GM19397 (cell line): ENCODE data around the gene ZNF593OS.

ENCODE experiments used
- ATAC-seq: cut with Tn5 transposase; IDR thresholded peaks from one replicate; pipeline ENCODE4 v1.9.1; 2021; ENCODE audit warnings: mild to moderate bottlenecking, moderate library complexity; ENCODE audit not compliant: unreplicated experiment

ZNF593OS gene

DNA sequence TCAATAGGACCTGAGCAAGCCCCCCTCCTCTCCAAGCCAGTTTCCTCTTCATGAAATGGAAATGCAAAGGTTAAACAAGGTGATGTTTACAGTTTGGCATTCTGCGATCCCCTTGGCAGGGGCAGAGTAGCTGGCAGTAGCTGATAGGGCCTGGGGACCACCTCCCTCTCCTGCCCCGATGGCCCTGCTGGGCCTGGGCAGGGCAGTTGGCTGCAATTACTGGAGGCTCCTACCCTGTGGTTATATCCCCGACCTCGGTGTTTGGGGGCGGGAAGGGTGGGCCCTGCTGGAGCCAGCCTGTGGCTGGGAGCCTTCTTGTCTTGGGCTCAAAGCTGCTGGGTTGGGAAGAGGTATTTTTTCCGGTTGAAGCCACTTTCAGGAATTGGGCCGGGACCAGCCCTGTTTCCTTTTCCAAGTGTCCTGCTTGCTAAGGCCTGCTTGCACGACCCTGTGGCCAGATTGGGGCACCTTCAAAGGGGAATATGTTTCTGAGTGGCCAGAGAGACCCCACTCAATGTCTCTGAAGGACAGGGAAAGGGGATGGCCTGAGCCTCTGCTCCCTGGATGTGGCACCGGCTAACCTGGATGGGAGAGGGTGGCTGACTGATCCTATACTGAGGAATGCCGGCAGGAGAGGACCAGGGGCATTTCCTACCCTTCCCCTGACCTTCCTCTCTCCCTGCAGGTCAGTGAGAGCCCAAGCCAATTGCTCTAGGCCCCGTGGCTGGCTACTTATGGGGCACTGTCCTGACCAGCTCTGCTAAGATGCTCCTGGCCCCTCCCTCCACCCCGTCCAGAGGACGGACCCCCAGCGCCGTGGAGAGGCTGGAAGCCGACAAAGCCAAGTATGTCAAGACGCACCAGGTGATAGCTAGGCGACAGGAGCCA, 10.9 kb downstream of the ZNF593OS start:
- no peak for ATAC-seq

DNA sequence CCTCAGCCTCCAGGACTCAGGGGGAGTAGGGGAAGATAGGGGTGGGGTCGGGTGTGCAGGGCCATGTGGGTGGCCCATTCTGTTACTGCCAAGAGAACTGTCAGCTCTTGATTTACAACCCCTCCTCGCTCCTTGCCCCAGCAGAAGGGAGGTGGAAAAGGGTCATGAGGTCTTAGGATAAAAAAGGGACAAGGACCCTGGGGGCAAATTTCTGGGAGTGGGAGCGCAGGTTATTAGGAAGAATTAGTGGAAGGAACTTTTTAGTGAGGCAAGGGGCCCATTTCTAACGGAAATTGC, 11.9 kb downstream of the ZNF593OS start:
- no peak for ATAC-seq

DNA sequence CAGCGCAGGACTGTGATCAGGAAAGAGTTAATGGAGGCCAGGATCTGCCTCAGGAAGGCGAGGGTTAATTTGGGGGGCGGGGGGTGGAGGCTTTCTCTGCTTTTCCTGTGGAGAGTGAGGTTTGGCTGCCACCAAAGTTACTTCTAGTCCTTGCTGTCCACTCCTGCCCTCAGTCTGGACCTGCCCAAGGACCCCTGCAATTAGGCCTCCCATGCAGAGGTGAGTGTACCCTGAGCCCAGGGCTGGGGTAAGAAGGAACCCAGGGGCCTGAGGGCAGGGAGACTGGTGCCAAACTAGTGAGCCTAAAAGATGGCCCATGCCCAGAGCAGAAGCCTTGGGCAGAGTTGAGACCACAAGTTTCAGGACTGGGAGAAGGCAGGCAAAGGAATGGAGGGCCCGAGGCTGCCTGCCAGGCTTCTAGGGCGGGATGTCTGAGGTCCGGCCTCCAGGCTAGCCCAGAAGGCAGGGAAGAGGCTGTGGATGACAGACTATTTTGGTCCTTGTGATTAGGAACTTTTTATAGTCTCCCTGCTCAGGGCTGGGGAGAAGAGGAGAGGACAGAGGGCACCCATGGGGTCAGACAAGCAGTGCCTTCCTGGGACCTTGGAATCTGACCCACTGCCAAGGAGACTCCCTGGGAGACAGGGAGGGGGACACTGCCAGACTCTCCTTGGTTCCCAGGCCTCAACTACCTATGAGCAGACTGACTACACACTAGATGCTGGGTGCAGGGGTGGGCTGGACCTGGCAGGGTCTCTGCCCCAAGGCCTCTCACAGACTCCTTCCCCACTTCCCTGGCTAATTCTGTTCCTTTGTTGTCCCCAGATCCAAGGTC, 12.5 kb downstream of the ZNF593OS start, which contains the start of gene FAM110D:
TSS of gene FAM110D (plus strand) at position 172 of the 835 bp plus-strand sequence. CDS start 2,213 bp downstream, outside the sequence.
- no peak for ATAC-seq

DNA sequence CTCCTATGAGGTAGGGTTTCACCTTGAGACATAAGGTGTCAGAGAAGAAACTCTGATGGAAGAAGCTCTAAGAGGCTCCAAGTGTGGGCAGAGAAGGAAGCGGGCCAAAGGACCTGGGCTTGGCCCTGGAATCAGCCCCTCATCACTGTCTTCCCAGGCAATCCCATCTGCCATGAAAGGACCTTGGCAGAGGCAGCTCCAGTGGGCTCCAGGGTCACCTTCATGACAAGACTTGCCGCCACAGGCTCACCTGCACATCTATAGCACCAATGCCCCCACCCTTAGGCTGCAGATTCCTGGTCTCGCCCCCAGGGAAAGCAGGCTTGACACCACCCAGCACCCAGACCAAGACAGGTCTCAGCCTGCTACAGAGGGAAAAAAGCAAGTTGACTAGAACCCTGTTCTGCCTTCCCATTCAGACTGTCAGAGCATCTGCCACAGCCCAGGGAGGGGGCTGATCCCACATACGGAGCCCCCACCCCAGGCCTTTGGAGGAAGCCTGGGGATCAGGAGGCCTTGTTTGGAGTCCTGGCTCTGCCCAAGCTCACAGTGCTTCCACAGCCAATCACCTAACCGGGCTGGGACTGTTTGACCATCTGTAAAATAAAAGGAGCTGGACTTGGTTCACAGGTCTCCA, 13.2 kb downstream of the ZNF593OS start:
- no peak for ATAC-seq

DNA sequence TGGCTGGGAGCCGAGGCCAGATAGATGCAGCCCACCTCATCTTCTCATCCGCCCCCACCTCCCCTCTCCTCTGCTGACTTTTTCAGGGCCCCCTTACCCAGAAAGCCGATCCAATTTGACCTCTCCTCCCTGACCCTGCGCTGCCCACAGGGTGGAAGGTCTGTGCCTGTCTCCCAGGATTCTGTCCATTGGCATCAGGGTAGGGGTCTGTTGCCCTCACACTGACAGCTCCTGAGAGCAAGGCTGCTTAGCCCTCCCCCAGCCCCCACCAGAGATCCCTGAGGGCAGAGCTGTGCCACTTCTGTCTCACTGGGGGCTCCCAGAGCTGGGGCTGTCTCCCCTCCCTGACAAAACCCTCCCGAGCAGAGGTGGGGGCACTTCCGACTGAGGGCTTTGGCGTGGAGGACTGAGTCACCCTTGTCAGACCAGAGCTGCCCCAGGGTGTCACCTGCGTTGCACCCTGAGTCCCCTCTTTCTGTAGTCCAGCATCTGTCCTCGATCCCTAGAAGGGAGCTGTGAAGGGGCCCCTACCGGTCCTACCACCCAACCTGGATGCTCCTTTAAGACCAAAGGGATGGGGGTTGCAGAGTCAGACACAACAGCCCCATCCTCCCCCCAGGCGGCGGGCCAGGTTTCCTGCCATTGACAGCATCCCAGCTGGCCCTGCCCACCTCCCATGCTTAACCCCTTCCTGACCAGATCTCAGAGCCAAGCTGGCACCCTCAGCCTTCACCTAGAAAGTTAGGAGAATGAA, 15.2 kb downstream of the ZNF593OS start:
- no peak for ATAC-seq

DNA sequence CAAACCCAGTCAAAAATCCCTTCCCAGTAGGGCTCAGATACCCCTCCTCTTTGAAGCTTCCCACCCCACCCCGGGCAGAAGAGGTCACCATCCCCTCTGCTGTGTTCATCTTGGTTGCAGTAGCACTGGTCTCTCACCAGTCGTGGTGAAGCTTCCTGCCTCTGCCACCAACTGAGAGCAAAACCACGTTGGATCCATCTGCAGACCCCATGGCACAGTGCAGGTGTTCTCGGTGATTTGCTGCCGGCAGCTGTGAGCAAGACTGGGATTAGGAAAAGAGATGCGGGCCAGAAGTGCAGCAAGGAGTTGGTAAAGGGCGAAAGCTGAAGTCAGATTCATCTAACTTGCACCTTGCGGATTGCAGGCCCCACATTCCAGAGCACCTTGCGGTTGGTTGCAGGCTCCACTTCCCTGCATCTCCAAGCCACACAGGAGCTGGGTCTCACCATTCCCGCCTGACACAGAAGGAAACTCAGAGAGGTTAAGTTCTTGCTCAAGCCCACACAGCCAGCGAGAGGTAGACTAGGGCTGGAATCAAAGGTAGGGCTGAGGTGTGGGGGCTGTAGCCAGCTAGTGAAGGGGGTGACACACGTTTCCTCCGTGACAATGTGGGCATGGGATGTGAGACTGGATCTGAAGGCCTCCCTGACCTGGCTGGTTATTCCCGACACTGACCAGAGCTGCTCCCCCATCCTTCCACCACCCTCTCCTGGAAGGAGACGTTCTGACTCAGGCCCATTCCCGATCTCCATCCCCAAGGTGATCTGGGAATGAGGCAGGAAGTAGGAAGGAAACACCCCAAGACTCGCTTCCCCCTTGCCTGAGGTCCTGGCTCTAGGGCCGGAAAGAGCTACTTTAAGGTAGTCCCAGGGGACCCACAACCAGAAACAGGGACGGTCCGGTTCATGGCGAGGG, 16.0 kb downstream of the ZNF593OS start:
- ATAC-seq, result no peak

DNA sequence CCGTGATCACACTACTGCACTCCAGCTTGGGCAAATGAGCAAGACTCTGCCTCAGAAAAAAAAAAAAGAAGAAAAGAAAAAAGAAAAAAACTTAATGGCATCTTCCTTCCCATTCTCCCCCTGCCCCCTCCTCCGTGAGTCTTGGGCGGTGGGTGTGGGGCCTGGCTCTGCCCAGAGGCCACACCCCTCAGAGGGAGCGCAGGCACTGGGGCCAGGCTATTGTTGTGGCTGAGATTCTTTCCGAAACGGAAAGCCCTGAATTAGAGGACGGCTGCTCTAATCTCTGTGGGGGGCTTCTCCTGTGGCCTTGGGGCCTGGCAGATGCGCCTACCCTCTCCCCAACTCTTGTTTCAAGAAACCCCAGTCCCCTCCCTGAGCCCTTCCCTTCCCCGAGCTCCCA, 16.9 kb downstream of the ZNF593OS start:
- ATAC-seq, result no peak

DNA sequence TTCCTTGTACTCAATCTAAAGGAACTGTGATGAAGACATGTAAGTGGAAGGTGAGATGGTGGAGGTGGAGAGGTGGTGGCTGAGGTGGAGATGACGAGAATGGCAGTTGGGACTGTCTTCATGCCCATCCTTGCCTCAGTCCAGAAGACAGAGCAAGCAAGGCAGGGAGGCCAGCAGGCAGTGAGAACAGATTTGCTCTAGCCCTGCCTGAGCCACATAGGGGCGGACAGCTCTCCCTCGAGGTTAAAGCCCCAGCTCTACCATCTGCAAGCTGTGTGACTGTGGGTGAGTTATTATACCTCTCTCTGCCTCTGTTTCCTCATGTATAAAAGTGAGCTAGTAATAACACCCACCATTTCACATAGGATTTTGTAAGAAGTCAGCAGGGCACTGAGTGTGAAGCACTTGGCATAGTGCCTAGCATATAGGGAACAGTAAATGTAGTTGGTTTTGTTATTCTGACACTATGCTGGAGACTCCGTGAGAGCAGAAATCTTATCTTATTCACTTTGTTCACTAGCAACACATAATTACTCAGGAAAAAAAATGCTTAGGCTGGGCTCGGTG, 17.6 kb downstream of the ZNF593OS start:
- no peak for ATAC-seq

DNA sequence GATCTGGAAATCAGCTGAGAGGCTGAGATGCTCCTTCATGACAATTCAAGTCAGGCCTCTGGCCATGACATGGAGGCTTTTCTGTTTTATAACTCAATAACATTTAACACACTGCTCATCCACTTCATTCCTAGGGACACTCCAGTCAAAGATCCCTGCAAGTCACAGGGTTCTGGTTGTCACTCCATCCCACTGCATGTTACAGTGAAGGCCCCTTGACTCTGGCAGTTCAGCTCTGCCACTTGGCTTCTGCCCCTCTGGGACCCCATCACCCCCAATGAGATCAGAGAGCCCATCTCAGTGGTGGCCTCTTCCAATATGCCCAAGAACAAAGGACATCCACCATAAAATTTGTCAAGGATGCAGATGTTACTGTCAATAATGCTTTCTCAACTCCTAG, 22.7 kb downstream of the ZNF593OS start:
- no peak for ATAC-seq

DNA sequence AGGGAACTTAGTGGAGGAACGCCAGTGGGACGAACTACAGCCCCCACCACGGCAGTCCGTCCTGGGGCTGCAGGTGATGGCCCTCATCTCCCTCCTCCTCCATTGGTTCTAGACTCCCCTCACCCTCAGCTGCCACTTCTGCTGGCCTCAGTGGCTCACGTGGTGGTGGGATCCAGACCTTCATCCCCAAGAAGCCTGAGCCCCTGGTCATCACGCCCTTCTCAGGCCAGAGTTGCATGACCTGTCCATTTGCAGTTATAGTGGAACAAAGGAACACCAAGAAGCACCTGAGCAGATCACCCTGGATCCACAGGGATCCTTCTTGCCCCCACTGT, 25.7 kb downstream of the ZNF593OS start:
- ATAC-seq, result no peak

DNA sequence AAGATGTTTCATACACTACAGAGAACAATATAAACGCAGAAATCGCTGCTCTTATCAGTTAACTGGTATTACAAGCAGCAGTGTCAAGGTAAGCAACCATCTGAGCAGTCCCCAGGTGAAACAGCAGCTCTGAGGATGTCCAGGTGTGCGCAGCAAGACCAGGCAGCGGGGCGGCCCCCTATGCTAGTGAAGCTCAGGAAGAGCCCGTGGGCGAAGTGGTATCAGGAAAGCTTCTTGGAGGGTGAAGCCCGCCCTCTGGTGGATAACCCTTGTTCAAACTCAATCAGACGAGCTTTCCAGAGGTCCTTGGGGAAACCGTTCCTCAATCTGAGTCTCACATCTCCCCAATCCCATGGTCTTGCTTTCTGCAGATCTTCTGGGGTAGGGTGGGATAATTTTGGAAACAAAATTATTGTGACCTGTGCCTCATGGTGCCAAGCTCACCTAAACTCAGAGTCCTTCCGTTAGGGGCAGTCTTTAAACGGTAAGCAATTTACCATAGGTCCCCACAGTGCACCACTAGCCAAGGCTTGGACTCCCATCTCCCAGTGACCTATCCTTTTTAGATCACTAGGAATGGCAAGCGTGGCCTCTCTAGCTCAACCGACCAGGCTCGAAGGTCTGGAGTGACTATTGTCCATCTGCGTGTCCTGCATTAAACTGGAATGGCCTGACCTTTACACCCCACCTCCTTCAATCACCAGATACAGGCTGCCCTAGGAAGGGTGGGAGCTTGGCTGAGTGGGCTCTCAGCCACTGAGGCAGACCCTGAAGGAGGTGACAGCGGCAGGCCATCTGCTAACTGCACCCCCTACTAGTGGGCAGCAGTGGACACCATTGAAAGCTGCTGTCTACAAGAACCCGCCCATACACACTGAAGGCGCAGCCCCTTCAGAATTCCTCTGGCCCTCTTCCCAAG, 26.3 kb downstream of the ZNF593OS start:
- ATAC-seq, result no peak

DNA sequence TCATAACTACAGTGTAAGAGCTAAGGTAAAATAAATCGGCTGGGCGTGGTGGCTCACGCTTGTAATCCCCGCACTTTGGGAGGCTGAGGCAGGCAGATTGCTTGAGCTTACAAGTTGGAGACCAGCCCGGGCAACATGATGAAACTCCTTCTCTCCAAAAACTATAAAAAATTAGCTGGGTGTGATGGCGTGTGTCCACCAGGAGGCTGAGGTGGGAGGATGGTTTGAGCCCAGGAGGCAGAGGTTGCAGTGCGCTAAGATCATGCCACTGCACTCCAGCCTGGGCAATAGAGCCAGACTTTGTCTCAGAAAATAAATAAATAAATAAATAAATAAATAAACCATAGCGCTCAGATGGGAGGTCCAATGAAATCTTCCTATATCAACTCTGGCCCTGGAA, 29.5 kb downstream of the ZNF593OS start:
- ATAC-seq, result no peak

DNA sequence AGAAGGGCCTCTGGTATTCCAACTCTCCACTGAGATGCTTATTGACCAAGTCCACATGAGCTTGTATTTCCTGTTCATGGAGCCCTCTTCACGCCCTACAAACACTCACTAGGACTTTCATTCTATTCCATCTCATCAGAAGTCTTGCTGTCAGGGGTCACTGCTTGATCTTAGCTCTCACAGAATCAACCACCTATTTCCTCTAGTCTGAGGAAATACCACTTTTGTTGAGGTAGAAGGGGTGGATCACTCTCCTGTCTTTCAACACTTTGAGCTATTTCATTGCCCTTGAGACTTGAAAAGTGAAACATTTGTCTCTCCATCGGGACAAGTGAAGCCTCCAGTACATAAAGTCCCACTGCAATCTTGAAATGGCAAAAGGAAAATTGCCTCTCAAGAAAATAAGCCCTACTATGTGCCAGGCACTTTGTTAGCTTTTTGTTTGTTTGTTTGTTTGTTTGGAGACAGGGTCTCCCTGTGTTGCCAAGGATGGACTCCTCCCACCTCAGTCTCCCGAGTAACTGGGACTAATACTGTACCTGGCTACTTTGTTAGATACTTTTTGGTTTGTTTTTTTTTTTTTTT, 32.6 kb downstream of the ZNF593OS start:
- no peak for ATAC-seq

DNA sequence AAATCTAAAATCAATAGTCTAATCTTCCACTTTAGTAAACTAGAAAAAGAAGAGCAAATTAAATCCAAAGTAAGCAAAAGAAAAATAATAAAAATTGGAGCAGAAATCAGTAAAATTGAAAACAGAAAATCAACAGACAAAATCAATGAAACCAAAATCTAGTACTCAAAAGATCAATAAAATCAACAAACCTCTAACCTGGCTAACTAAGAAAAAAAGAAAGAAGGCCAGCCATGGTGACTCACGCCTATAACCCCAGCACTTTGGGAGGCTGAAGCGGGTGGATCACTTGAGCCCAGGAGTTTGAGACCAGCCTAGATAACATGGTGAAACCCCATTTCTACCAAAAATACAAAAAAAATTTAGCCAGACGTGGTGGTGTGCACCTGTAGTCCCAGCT, 37.2 kb downstream of the ZNF593OS start:
- ATAC-seq, result no peak

DNA sequence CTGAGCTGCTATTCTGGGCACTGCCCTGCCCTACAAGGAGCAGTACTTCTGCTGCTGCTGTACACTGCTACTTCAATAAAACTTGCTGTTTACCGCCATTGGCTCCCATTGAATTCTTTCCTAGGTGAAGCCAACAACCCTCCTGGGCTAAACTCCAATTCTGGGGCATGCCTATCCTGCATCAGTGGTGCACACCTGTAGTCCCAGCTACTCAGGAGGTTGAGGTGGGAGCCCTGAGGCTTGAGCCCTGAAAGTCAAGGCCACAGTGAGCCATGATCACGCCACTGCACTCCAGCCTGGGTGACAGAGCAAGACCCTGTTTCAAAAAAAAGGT, 38.8 kb downstream of the ZNF593OS start:
- no peak for ATAC-seq

DNA sequence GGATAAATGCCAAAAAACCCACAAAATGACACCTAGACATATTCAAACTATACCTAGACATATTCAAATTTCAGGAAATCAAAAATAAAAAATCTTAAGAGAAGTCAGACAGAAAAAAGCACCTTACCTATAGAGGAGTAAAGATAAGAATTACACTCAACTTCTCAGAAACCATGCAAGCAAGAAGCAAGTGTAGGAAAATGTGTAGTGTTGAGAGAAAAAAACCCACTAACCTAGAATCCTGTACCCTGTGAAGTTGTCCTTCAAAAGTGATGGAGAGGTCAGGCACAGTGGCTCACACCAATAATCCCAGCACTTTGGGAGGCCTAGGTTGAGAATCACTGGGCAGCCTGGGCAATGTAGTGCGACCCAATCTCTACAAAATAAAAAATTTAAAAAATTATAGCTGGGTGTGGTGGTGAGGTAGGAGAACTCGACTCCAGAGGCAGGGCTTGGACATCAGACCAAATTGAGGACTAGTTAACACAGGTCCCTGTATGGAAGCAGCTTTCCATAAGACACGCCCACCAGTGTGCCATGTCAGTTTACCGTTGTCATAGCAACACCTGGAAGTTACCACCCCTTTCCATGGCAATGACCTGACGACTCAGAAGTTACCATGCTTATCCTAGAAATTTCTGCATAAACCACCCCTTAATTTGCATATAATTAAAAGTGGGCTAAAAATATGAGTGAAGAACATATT, 39.4 kb downstream of the ZNF593OS start:
- ATAC-seq, result no peak

DNA sequence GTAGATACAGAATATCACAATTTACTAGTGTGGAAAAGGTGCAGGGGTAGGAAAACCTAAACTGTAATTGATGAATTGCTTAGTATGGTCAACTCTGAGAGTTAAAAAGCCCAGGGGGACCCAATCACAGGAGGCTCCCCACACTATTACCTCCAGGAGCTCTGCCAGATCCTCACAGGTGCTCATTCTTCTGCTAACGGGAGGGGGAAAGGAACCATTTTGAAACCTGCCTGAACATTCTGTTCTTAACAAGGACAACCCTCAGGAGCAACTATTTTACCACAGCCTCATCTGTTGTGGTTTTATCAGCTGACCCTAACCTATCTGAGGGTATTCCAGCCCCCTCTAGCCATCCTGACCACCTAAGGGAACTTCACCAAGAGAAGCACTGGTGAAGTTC, 40.9 kb downstream of the ZNF593OS start:
- no peak for ATAC-seq

DNA sequence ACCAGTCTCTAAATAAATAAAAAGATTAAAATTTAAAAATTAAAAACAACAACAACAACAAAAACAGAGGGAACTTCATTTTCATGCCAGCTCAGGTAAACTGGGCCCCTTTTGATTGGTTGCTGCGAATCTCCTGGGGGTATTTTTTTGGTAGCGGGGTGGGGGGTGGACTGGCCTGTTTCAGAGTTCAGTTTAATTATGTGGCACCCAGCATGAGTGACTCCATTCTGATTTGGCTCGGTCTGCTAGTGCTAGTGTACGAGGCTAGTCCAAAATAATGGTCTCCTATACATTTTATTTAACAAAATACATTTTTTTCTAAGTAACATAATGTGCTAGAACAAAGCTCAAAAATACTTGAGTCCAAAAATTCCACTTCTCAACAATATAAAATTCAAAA, 41.9 kb downstream of the ZNF593OS start:
- no peak for ATAC-seq
